ENCODE results near the gene PDCD2L. TPM values are rescaled to one million over a fixed set of nuclear protein-coding genes. Genes with fewer than 3 reads are reported as not detected.
A peak's percentile ranks its signal among the peaks of the same experiment; 100 is the strongest.

The PDCD2L gene, protein sequence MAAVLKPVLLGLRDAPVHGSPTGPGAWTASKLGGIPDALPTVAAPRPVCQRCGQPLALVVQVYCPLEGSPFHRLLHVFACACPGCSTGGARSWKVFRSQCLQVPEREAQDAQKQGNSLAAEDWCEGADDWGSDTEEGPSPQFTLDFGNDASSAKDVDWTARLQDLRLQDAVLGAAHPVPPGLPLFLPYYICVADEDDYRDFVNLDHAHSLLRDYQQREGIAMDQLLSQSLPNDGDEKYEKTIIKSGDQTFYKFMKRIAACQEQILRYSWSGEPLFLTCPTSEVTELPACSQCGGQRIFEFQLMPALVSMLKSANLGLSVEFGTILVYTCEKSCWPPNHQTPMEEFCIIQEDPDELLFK
- total RNA-seq: 10 to 100 TPM in 2 of 4 donors, 1 to 10 TPM in 2; 6.5 to 16.4 (median 12.6) TPM

DNA sequence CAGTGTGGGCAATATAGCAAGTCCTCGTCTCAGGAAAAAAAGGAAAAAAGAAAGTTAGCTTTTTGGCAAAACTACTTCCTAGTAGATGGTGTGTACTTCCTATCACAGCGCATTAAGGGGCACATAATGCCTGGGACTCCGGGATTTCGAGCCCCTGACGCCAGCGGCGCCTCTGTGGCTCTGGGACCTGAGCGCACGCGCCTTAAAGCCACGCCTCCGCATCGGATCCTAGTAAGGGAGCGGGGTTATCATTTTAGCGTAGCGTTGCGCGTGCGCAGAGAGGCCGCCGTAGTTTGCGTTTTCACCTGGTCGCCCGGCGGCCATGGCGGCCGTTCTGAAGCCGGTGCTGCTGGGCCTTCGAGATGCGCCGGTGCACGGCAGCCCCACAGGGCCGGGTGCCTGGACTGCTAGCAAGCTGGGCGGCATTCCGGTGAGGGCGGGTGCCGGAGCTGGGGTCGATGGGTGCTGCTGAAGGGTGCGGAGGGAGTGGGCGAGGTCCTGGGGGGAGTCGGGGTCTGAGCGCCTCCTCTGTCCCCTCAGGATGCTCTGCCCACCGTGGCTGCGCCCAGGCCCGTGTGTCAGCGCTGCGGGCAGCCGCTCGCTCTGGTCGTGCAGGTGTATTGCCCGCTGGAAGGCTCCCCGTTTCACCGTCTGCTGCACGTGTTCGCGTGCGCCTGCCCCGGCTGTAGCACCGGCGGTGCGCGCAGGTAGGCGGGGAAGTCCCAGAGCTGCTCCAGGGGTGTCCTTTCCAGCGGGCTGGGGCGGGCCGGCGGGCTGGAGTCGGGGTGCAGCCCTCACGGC, at the start of gene PDCD2L:
Gene PDCD2L (plus strand): TSS at position 291 of the 801 bp plus-strand sequence. CDS start 32 bp downstream, at position 323.
- peak; percentile 87 to 98 for DNase-seq (ENCODE audit: low spot score in 2 of 2)
- WGBS, 2 donors: 0% methylated on average over 46 to 68 of the region's 69 CpGs
- intact Hi-C loops (cut with DNase I; ENCODE audit: low total_unique reads): no loop called here
- H3K4me3 ChIP-seq (ENCODE audit: low read depth, poor library complexity, severe bottlenecking): peak within 1 kb of the TSS; percentile 78
- TF ChIP-seq, protein P1, sequence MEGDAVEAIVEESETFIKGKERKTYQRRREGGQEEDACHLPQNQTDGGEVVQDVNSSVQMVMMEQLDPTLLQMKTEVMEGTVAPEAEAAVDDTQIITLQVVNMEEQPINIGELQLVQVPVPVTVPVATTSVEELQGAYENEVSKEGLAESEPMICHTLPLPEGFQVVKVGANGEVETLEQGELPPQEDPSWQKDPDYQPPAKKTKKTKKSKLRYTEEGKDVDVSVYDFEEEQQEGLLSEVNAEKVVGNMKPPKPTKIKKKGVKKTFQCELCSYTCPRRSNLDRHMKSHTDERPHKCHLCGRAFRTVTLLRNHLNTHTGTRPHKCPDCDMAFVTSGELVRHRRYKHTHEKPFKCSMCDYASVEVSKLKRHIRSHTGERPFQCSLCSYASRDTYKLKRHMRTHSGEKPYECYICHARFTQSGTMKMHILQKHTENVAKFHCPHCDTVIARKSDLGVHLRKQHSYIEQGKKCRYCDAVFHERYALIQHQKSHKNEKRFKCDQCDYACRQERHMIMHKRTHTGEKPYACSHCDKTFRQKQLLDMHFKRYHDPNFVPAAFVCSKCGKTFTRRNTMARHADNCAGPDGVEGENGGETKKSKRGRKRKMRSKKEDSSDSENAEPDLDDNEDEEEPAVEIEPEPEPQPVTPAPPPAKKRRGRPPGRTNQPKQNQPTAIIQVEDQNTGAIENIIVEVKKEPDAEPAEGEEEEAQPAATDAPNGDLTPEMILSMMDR (IDR thresholded peaks at IDR 0.05): no peak
- TF ChIP-seq POLR2A (IDR thresholded peaks at IDR 0.05): no peak

DNA sequence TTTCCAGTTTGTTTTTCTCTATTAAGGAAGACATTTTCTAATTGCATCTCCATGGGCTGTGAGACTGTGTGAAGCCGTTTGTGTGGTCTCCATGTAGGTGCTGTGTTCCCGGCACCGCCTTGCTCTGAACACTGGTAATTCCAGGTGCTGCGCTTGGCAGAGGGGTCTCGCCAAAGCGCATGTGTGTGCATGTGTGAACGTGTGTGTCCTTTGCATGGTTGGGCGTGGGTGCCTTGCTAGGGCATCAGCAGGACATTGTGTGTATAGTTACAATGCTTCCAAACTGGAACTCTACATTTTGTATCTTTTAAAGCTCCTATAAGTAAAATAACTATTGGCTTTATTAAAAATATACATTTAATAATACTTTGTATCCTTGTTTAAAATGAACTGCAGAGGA, 49.0 kb upstream of the PDCD2L start:
- intact Hi-C loops (cut with DNase I; ENCODE audit: low total_unique reads): no loop called here
- no peak for DNase-seq (ENCODE audit: low spot score in 2 of 2)
- no peak overlapping the region for H3K4me3 ChIP-seq (ENCODE audit: low read depth, poor library complexity, severe bottlenecking)
- TF ChIP-seq, protein P1 (IDR thresholded peaks at IDR 0.05): no peak
- TF ChIP-seq POLR2A (IDR thresholded peaks at IDR 0.05): no peak
- WGBS, 2 donors: 70 to 79% methylated on average over 8 of the region's 8 CpGs

DNA sequence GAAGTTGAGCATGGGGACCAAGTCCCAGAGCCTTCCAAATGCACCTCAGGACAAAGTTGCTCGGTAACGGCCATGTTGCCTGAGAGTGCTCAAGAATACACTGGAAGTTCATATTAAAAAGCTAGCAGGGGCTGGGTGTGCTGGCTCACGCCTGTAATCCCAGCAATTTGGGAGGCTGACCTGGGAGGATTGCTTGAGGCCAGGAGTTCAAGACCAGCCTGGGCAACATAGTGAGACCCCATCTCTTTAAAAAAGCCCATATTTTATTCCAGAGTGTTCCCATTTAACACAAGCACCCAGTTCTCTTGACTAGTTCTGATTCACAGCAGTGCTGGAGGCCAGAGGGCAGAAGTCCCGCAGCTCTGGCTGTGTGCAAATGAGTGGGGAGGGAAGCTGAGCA, 47.3 kb upstream of the PDCD2L start:
- no peak for DNase-seq (ENCODE audit: low spot score in 2 of 2)

DNA sequence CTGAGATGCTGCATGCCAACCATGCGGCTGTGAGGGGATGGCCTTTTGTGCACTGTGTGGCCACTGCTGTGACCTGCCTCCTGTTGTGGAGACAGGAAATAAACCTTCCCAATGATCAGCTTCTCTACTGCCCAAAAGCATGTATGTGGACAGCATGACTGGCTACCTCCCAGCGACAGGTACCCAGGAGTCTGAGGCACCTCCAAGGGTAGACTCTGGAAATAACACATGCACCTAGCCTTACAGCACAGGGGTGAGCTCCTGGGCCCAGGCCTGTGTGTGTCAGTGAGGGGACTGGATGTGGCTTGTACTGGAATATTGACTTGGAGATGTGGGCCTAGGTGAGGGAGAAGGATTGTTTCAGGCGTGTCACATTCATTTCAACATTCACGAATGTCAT, 46.8 kb upstream of the PDCD2L start:
- DNase-seq (ENCODE audit: low spot score in 2 of 2): no peak
- H3K4me3 ChIP-seq (ENCODE audit: low read depth, poor library complexity, severe bottlenecking): no peak overlapping the region
- no peak for TF ChIP-seq POLR2A (IDR thresholded peaks at IDR 0.05)
- TF ChIP-seq, protein P1 (IDR thresholded peaks at IDR 0.05): no peak
- WGBS, 2 donors: 86 to 95% methylated on average over 4 of the region's 4 CpGs
- intact Hi-C loops (cut with DNase I; ENCODE audit: low total_unique reads): no loop called here

More for the DNA sequence above, 47.3 kb upstream of the PDCD2L start:
- 87 to 90% methylated on average over 4 of the region's 4 CpGs for WGBS, 2 donors
- intact Hi-C loops (cut with DNase I; ENCODE audit: low total_unique reads): no loop called here
- no peak for TF ChIP-seq POLR2A (IDR thresholded peaks at IDR 0.05)
- no peak overlapping the region for H3K4me3 ChIP-seq (ENCODE audit: low read depth, poor library complexity, severe bottlenecking)

DNA sequence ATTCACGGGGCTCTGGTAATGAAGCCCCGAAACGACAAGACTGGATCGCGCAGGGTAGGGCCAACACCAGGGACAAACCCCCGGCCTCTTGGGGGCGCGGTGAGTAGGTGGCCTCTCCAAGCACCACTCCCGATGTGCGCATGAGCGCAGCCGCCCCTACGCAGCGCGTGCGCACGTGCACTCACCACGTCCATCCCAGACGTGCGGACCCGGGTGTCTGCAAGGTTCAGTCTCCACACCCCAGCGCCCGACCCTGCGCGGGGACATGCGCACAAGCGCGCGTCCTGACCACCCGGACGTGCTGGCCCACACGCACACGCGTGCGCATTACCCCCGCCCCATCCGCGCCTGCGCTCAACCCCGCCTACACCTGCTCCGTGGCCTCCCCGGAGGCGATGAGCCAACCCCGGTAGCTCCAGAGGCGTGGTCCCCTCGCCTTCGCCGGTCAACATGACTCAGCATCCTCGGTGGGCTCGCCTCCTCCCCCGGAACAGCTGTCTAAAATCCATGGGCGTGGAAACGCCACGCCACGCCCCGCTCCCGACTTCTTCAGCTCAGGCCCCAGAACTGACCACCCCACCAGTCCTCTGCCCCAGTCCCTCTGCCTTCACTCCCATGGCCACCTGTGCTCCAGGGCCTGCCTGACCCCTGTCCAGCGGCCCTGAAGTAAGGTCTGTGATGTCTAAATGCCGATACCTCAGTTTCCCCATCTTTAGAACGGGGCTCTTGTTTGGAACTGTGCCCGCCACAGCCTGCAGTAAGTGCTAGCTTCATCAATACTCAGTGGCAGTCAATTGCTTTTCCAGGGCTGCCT, 44.9 kb upstream of the PDCD2L start:
- TF ChIP-seq, protein P1 (IDR thresholded peaks at IDR 0.05): no peak
- TF ChIP-seq POLR2A (IDR thresholded peaks at IDR 0.05): no peak
- 6 to 9% methylated on average over 24 to 50 of the region's 61 CpGs for WGBS, 2 donors
- peak; percentile 93 to 98 for DNase-seq (ENCODE audit: low spot score in 2 of 2)
- H3K4me3 ChIP-seq (ENCODE audit: low read depth, poor library complexity, severe bottlenecking): peak overlapping the region; percentile 22
- intact Hi-C loops (cut with DNase I; ENCODE audit: low total_unique reads): no loop called here
